ENCODE data around the gene SCN4A. TPM values are rescaled to one million over a fixed set of nuclear protein-coding genes. Genes with fewer than 3 reads are reported as not detected.

The SCN4A gene
- total RNA-seq, 2 donors from 2014 or later = 0.20 TPM; not detected in 1

DNA sequence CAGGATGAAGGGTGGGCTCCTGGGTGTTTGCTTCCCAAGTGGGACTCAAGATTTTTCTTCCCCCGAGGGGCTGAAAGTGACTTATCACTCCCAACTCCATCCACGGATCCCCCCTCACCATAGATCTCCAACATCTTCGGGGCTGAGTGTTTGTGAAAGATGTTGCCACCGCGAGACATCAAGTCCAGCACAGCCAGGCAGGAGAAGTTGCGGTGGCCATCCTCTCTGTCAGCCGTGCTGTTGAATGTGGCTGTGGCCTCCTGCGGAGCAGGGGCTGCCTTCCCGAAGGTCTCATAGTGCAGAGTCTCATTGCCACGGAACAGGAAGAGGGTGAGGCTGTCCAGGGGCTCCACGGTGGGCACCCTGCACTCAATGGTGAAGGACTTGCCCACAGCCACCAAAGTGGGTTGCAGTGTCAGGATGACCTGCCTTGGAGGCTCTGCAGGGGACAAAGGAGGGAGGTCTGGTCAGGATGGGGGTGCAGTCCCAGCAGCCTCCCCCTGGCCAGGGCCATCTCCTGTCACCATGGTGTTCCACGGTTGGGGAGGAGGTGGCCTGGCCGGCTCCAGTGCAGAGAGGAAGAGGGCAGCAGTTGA is 30.9 kb upstream of the SCN4A start:
- ATAC-seq (no peak), DNase-seq (peak in 1 of 2 donors; percentile 1)
- intact Hi-C loops (cut with DNase I, micrococcal nuclease) = no loop called here

- ATAC-seq = no peak
- intact Hi-C loops (cut with DNase I, micrococcal nuclease) = no loop called here
- DNase-seq = peak in 1 of 2 donors; percentile 3
Measured at GRCh38 chr17:64002658-64003525, 30.2 kb upstream of the SCN4A start.

GRCh38 chr17:64001763-64002529 is 29.2 kb upstream of the SCN4A start:
- no peak for ATAC-seq
- intact Hi-C loops (cut with DNase I, micrococcal nuclease) = no loop called here
- no peak for DNase-seq

GRCh38 chr17:64001091-64001579 is 28.4 kb upstream of the SCN4A start:
- intact Hi-C loops (cut with DNase I, micrococcal nuclease) = no loop called here
- ATAC-seq (no peak), DNase-seq (no peak)

DNA sequence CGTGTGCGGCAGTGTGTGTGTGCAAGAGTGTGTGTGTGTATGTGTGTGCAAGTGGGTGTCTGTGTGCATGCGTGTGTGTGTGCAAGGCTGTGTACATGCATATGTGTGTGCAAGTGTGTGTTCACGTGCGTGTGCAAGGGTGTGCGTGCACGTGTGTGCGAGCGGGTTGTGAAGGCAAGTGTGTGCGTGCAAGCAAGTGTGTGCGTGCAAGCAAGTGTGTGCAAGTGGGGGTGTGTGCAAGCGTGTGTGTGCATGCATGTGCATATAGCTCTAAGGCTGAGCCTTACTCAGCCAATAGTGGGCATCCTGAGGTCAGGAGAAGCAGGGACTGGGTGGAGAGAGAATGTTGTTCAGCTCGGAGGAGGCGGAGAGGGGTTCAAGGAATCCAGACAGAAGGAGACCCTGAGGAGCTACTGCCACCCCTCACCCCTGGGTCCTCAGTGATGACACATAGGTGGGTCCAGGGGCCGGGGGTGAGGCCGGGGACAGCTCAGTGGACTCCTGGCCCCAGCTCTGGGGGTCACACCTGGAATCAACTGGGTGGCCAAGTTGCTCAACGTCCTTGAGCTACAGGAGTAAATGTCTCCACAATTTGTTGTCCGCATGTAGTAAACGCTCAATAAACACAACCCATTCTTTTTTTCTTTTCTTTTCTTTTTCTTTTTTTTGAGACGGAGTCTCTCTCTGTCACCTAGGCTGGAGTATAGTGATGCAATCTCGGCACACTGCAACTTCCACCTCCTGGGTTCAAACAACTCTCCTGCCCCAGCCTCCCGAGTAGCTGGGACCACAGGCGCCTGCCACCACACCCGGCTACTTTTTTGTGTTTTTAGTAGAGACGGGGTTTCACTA is 27.2 kb upstream of the SCN4A start:
- intact Hi-C loops (cut with DNase I, micrococcal nuclease) = no loop called here
- no peak for DNase-seq
- no peak for ATAC-seq

DNA sequence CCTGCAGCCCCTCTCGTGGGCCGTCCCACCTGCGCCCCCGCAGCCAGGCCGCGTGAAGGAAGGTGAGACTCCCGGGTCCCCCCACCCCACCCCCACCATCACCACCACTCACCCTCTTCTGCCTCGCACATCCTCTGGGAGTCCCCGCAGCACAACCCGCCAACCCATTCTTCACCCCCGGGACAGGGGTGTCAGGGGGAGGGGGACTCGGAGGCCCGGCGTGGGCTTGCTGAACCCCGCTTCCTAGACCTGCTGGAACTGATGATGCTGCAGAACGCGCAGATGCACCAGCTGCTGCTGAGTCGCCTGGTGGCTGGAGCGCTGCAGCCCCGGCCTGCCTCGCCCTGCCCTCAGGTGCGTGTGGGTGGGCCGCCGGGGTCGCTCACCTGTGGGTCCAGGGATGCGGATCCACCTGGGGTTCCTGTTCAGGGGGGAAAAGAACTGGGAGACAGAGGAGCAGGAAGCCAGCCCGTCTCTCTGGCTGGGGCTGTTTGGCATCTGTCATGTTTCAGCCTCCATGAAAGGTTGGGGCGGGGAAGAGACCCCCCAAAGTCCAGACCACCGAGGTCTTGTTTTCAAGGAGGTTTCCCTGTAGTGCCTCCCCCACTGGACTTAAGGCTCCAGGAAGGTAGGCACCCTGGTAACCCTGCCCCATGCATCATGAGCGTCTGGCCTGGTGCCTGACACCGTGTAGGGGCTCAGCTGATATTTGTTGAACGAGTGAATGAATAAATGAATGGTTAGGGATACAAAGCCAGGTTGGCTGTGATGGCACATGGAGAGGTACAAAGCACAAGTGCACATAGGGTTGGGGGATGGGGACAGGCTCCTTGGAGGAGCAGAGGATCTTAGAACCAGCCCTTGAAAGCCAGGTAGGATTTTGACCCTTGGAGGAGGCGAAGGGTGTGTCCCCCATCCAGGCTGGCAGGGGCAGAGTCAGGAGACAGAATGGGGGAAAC is 26.3 kb upstream of the SCN4A start:
- peak; percentile 18 for ATAC-seq
- intact Hi-C loops (cut with DNase I, micrococcal nuclease) = no loop called here
- DNase-seq = no peak

DNA sequence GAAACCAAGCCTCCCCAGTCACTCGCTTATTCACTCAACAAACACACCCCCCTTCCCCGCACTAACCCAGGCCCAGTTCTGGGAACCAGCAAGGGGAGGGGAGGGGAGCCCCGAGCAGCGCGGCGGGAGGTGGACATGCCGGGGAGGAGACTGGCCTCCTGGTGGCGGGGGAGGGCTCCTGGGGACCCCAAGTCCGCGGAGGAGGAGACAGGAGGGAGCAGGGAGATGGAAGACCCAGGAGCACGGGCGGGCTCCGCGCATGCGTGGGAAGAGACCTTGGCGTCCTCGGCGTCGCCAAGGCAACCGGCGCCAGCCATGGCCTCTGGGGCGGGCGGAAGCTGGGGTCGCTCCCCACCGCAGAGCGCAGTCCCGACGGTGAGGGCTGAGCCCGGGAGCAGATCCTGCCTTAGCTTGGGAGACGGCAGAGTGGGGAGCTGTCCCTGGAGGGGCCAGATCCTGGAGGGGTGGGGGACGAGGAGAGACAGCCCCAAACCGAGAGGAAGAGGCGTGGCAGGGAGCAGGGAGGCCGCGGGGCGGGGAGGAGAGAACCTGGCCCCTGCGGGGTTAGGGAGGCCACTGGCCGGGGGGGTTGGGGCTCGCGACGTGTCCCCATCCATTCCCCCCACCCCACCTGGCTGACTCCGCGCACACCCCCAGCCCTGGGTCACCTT is 25.5 kb upstream of the SCN4A start, which contains the start of gene PRR29:
Gene PRR29 (plus strand): TSS at position 302 of the 671 bp plus-strand sequence. CDS start 14 bp downstream, at position 316.
- peak in 1 of 2 donors; percentile 75 for DNase-seq
- intact Hi-C loops (cut with DNase I, micrococcal nuclease) = no loop called here
- ATAC-seq = peak; percentile 79

DNA sequence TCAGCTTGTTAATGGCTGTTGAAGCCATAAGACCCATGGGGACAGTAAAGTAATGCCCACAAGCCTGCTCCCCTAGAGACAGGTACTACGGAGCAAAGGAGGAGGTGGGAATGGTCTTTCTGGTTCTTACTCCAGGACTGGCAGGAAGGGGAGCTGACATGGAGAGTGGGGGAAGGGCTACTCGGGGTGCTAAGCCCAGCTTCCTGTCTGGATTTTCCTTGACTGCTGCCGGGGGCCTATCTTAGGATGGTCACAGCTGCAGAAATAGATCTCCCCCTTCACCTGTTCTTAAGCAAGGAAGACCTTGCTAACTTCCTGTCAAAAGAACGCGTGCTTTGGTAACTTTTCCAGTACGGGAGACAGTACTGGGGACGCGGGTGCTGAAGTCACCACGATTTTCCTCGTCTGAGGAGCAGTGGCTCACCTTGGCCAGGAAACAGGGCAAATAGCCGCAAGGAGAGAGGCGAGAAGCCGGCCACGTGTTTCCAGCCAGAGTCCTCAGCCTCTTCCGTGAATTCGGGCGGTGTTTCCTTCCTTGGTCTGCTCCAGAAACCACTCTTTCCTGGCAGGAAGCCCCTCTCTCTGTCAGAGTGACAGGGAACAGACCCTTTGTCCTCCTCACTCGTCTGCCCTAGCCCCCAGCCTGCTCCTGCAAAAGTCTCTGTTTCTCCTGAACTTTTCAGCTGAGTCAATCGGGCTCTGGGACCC is 24.8 kb upstream of the SCN4A start:
- DNase-seq (no peak), ATAC-seq (no peak)
- intact Hi-C loops (cut with DNase I, micrococcal nuclease) = no loop called here

DNA sequence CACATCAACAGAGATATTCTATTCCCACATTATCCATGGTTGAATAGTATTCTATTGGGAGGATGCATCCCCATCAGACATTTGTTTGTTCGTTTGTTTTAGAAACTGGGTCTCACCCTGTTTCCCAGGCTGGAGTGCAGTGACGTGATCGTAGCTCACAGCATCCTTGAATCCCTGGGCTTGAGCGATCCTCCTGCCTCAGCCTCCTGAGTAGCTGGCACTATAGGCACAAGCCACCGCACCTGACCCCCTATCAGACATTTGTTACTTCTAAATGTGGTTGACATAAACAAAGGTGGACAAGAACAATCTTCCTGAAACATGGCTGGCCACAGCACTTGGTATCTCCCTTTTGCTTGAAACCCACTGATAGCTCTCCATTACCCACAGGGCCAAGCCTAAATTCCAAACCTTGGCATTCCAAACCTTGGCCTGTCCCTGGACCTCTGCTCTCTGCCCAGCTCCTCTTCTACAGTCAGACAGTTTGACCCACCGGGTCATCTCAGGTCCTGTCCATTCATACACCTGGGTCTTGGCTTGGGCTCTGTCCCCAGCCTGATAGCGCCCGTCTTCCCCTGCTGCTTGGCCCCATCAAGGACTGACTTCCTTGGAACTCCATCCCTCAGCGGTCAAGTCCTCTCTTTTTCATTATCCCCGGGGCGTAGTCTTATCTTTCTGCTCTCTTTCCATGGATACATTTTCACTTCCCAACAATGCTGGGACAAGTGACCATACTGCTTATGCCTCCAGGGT is 23.9 kb upstream of the SCN4A start:
- DNase-seq (no peak), ATAC-seq (no peak)
- intact Hi-C loops (cut with DNase I, micrococcal nuclease) = no loop called here

DNA sequence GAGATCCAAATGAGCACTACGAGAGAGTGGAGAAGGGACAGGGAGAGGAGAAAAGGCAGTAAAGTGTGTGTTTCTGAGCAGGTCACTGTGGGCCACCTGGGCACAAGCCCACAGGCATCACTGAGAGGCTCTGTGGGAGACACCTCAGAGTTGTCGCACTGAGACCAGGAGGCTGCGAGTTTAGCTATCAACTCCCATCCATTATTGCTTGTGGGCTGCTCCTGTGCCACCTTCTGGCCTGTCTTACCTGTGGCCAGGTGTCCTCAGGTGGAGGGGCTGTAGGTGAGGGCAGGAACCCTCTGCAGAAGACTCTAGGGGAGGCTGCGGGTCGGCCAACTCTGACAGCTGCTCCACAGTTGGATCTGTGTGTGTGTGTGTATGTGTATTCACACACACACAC is 22.9 kb upstream of the SCN4A start:
- intact Hi-C loops (cut with DNase I, micrococcal nuclease) = no loop called here

DNA sequence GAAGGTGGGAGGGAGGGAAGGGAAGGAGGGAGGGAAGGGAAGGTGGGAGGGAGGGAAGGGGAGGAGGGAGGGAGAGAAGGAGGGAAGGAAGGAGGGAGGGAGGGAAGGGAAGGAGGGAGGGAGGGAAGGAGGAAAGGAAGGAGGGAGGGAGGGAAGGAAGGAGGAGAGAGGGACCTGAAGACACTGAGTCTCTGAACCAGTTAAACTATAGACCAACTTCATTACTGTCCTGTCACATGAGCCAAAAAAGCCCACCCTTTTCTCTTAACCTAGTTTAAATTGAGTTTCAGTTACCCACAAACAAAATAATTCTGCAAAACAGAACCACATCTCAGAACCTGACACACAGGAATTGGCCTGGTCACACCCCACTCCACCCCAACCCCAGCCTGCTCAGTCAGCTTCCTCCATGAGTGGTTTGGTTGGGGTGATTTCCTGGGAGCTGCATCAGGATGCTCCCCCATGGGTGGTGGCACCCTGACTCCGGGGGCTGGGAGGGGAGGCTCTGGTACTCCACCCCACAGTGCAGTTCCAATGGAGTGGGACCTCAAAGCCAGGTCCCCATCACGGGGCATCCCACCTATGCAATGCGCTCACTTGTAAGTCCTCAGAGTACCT is 20.8 kb upstream of the SCN4A start:
- ATAC-seq (no peak), DNase-seq (no peak)
- intact Hi-C loops (cut with DNase I, micrococcal nuclease) = no loop called here

More for the DNA sequence above, 22.9 kb upstream of the SCN4A start:
- ATAC-seq (no peak), DNase-seq (no peak)

- no peak for ATAC-seq
- DNase-seq = no peak
- intact Hi-C loops (cut with DNase I, micrococcal nuclease) = no loop called here
Measured at GRCh38 chr17:63991611-63992010, 18.9 kb upstream of the SCN4A start.

GRCh38 chr17:63989622-63990345 is 17.1 kb upstream of the SCN4A start:
- ATAC-seq (no peak), DNase-seq (no peak)
- intact Hi-C loops (cut with DNase I, micrococcal nuclease) = no loop called here

DNA sequence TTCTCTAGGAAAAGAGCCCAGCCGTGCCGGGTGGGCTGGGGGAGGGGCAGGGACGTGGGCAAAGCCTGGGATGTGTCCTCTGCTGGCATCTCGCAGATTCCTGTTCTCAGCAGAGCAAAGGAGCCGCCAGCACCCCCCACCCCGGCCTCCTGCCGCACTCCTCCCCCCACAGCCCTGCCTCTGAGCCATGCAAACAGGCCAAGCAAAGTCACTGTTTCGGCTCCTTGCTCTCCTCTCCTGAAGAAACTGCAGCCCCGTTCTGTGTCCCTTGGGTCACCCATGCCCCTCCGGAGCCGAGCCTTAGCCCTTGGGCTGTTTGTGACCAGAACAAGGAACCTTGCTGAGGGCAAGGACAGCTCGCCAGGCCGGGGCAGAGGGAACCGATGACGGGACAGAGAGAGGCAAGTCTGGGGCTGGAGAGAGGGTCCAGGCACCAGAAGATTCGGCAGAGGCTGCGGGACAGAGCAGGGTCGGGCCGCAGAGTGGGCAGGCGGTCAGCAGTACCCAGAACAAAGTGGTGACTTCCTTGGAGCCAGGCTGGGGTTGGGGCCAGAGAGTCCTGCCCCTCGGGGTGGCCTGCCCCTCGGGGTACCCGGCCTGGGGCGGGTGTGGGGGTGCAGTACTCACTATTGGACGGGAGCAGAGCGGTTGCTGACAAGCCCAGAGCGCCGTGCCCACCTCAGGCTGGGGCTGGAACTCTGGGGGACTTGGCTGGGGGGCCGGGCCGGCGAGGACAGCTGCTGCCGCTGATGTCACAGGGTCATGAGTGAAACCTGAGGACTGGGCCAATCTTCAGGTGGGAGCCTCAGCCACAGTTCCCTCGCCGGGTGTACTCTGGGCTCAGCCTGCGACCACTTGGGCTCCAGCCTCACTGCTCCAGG is 16.3 kb upstream of the SCN4A start:
- no peak for ATAC-seq

More for the DNA sequence above, 16.3 kb upstream of the SCN4A start:
- no peak for DNase-seq
- intact Hi-C loops (cut with DNase I, micrococcal nuclease) = no loop called here
